Esophagus muscularis mucosa (tissue), 4 donors: Measurements from ENCODE around the gene DIAPH1. TPM values are rescaled to one million over a fixed set of nuclear protein-coding genes. Genes with fewer than 3 reads are reported as not detected.
"Not testable (repeated sequence)": the region's sequence is repeated elsewhere in the genome, so short reads cannot be mapped to it uniquely, and the experiment has no call there.

Experiments used
- DNase-seq: peaks from one replicate; pipeline ENCODE4 v3.0.0-alpha.2; 2017; ENCODE audit errors: extremely low spot score
- H3K27ac ChIP-seq, 4 donors: fragments of 200-600 bp; sonication (generic); replicated peaks in 1 of 4; 1 replicate in 3 of 4; 2 replicates in 1 of 4; pipeline ENCODE4 v1.5.1; 2016 to 2019; ENCODE audit warnings: mild to moderate bottlenecking in 1 of 4
- H3K27me3 ChIP-seq, 4 donors: fragments of 200-600 bp; sonication (generic); one replicate each; pipeline versions ENCODE4 v1.5.1 to v1.6.0; 2016 to 2019
- H3K36me3 ChIP-seq, 4 donors: fragments of 200-600 bp; sonication (generic); one replicate each; pipeline ENCODE4 v1.5.1; 2016 to 2019
- H3K4me1 ChIP-seq, 4 donors: fragments of 200-600 bp; sonication (generic); one replicate each; pipeline ENCODE4 v1.5.1; 2016 to 2019
- H3K4me3 ChIP-seq, 4 donors: fragments of 200-600 bp; sonication (generic); 1 replicate in 2 of 4; 2 replicates in 2 of 4; pipeline ENCODE4 v1.5.1; 2016 to 2019; ENCODE audit warnings: mild to moderate bottlenecking in 4 of 4, moderate library complexity in 1 of 4
- H3K9me3 ChIP-seq, 4 donors: fragments of 200-600 bp; sonication (generic); 1 replicate in 3 of 4; 2 replicates in 1 of 4; pipeline ENCODE4 v1.5.1; 2016 to 2019
- EP300 ChIP-seq: sonication (generic); formaldehyde crosslinking; IDR thresholded peaks from one replicate; pipeline ENCODE4 v1.6.1; 2017; ENCODE audit warnings: antibody characterized with exemption
- POLR2A ChIP-seq: fragments of 450-650 bp; IDR thresholded peaks from one replicate; pipeline ENCODE4 v1.6.1; 2017; ENCODE audit warnings: antibody characterized with exemption, moderate library complexity, mild to moderate bottlenecking, low read depth
- POLR2AphosphoS5 ChIP-seq, 2 donors: sonication (generic); formaldehyde crosslinking; IDR thresholded peaks; one replicate each; pipeline ENCODE4 v1.6.1; 2017; ENCODE audit warnings: antibody characterized with exemption in 2 of 2
- WGBS: methylation state at CpG from one replicate; pipeline ENCODE4 v1.1.5; 2018; 5-methylcytosine and 5-hydroxymethylcytosine counted together
- intact Hi-C: fragments of 100-400 bp; cut with DNase I; formaldehyde crosslinking; loops from one replicate; pipeline ENCODE4 v1.15.1; 2023
- total RNA-seq, 4 donors: library from RNA; depleted of rRNA; stranded (reverse); fragments of >200 nt; gene quantifications; one replicate each; pipeline versions ENCODE4 v1.1.0 to v1.2.1, GENCODE V29; 2016
- TF ChIP-seq, protein P1 (sequence below), 3 experiments: fragments of 200-600 bp in 2 of 3; fragments of 450-650 bp in 1 of 3; sonication (generic) in 2 of 3; IDR thresholded peaks; one replicate each; pipeline ENCODE4 v1.5.1; 2017 to 2019; ENCODE audit warnings: antibody characterized with exemption in 3 of 3, mild to moderate bottlenecking in 2 of 3, moderate library complexity in 1 of 3

The DIAPH1 gene
- total RNA-seq, 4 donors from 2014 or later: 34.1 to 53.0 (median 45.9) TPM

DNA sequence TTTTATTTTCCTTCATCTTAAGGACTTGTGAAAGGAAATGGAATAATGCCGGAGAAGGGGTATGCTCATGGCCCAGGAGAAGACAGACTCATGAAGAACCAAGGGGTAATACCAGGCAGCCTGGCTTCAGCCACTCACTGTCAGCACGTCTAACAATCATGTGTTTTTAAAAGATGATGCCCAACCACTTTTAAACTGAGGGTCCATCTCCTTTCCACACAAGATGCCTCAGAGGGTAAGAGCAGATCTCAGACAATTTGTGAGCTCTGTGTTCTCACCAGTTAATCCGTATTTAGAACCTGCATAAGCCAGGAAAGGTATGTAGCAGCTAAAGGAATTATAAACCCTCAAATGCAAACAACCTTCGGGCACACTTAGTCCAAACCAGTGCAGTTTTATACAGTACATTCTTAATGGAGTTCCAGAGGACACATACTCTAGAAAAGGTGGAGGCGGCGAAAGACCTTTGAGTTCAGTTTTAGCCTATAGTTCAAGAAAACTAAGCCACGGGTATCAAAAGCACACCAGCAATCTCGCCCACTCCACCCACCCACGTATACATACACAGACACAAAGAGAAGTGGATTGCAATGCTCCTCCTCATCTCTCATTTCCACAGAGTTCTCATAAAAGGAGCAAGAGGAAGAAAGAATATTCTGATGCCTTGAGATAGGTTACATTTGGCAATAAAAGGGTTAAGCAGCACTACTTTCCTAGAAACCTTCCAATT lies 2.6 kb downstream of the DIAPH1 start:
- Histone ChIP-seq H3K4me1 (peaks cover 27 to 36% (median 31%) of the 10 kb centered on the region in 4 donors), H3K9me3 (no peaks in the 10 kb centered on the region), H3K27ac (no peak overlapping the region), H3K27me3 (no peaks in the 10 kb centered on the region), H3K36me3 (peaks cover 5 to 11% (median 7%) of the 10 kb centered on the region in 4 donors), H3K4me3 (no peak overlapping the region)
- no peak for TF ChIP-seq POLR2AphosphoS5 (IDR thresholded peaks at IDR 0.05)
- no peak for DNase-seq
- intact Hi-C loops: no loop called here
- WGBS: 64% methylated on average over 9 of the region's 9 CpGs

DNA sequence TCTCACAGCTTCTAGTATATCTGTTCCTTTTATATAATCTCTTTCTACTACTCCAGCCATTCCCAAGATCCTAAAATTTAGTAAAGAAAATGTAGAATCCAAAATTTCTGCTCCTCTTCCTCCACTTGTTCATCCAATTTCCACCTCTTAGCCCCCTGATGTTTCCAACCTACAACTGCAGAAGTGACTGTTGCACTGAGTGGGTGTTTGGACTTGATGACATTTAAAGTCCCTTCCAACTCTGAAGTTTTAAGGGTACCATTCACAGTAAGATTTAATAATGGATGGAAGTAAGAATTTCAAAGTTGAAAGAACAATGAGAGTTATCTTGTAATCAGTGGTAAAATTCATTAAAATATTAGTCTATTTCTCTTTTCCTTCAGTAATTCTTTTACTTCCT lies 5.5 kb downstream of the DIAPH1 start:
- Histone ChIP-seq H3K27me3 (no peaks in the 10 kb centered on the region), H3K9me3 (no peaks in the 10 kb centered on the region), H3K36me3 (no peaks in the 10 kb centered on the region), H3K4me1 (peaks cover 24 to 27% (median 26%) of the 10 kb centered on the region in 4 donors), H3K27ac (no peak overlapping the region), H3K4me3 (no peak overlapping the region)
- DNase-seq: no peak
- no peak for TF ChIP-seq EP300
- TF ChIP-seq, protein P1, sequence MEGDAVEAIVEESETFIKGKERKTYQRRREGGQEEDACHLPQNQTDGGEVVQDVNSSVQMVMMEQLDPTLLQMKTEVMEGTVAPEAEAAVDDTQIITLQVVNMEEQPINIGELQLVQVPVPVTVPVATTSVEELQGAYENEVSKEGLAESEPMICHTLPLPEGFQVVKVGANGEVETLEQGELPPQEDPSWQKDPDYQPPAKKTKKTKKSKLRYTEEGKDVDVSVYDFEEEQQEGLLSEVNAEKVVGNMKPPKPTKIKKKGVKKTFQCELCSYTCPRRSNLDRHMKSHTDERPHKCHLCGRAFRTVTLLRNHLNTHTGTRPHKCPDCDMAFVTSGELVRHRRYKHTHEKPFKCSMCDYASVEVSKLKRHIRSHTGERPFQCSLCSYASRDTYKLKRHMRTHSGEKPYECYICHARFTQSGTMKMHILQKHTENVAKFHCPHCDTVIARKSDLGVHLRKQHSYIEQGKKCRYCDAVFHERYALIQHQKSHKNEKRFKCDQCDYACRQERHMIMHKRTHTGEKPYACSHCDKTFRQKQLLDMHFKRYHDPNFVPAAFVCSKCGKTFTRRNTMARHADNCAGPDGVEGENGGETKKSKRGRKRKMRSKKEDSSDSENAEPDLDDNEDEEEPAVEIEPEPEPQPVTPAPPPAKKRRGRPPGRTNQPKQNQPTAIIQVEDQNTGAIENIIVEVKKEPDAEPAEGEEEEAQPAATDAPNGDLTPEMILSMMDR (IDR thresholded peaks at IDR 0.05): no peak
- no peak for TF ChIP-seq POLR2AphosphoS5 (IDR thresholded peaks at IDR 0.05)
- TF ChIP-seq POLR2A: no peak
- intact Hi-C loops: no loop called here

DNA sequence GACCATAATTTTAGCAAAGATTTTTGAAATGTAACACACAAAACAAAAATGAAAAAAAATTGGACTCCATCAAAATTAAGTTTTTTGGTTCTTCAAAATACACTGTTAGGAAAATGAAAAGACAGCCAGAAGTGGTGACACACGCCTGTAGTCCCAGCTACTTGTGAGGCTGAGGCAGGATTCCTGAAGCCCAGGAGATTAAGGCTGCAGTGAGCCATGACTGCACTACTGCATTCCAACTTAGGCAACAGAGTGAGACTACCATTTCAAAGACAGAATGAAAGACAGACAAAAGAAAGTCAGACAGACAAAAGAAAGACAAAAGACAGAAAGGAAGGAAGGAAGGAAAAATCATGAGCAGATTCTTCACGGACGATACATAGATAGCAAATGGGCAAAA lies 7.5 kb downstream of the DIAPH1 start:
- intact Hi-C loops: no loop called here

DNA sequence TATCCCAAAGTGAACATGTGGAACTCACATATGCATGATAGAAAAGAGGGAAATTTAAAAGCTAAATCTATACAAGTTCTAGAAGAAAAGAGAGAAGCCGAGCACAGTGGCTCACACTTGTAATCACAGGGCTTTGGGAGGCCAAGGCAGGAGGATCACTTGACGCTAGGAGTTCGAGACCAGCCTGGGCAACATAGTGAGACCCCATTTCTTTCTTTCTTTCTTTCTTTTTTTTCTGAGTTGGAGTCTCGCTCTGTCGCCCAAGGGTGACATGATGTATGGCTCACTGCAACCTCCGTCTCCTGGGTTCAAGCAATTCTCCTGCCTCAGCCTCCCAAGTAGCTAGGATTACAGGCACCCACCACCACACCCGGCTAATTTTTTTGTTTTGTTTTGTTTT lies 8.9 kb downstream of the DIAPH1 start:
- H3K4me3 ChIP-seq, H3K36me3 ChIP-seq, H3K27ac ChIP-seq, DNase-seq, H3K27me3 ChIP-seq, intact Hi-C loops, H3K9me3 ChIP-seq: not testable (repeated sequence)
- peaks cover 0 to 21% (median 13%) of the 10 kb centered on the region in 4 donors for H3K4me1 ChIP-seq
- 97% methylated on average over 7 of the region's 7 CpGs for WGBS

More for the DNA sequence above, 7.5 kb downstream of the DIAPH1 start:
- Histone ChIP-seq H3K9me3 (no peaks in the 10 kb centered on the region), H3K4me3 (no peak overlapping the region), H3K27me3 (no peaks in the 10 kb centered on the region), H3K4me1 (peaks cover 7 to 18% (median 9%) of the 10 kb centered on the region in 4 donors), H3K27ac (no peak overlapping the region), H3K36me3 (no peaks in the 10 kb centered on the region)
- 87% methylated on average over 3 of the region's 3 CpGs for WGBS
- no peak for DNase-seq
- TF ChIP-seq POLR2A (no peak), EP300 (no peak), POLR2AphosphoS5 (IDR thresholded peaks at IDR 0.05) (no peak)
- TF ChIP-seq, protein P1 (IDR thresholded peaks at IDR 0.05): no peak

DNA sequence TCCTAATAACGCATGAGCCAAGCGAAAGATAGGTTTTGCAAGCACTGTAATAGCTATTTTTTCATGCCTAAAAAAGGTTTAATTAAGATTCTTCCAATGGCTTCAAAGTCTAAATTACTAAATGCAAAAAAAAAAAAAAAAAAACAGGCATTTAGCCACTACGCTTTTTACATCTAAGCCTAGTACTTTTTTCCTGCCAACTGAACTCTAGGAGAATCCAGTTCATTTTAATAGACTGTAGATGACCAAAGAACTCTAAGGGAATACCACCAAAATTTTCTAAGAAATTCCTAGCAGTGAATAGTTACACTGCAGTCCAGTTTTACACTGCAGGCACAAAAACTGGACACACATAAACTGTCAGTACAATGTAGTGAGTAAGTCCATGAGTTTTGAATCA lies 9.8 kb downstream of the DIAPH1 start:
- no peak for DNase-seq
- 90% methylated on average over 3 of the region's 3 CpGs for WGBS
- no peaks in the 10 kb centered on the region for H3K36me3 ChIP-seq
- no peaks in the 10 kb centered on the region for H3K27me3 ChIP-seq
- no peak for TF ChIP-seq EP300
- no peak overlapping the region for H3K27ac ChIP-seq
- intact Hi-C loops: no loop called here
- no peak overlapping the region for H3K4me3 ChIP-seq
- H3K4me1 ChIP-seq: peaks cover 8 to 30% (median 21%) of the 10 kb centered on the region in 4 donors
- no peaks in the 10 kb centered on the region for H3K9me3 ChIP-seq

DNA sequence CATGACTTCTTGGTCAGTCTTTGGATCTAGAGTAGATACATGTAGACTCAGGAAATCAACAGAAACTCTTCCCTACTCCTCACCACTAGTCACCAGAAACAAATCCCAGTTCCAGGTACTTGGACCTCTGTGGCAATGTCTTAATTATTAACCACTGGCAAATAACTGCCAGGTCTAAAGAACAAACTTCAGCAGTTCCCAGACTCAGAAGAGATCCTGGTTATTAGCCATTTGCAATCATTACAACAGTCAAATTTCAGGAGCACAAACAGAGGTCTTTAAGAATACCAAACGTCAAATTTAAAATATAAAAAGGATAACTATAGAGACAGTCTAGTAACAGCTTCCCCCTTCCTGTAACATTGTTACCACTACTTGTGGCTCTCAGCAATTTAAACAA lies 10.2 kb downstream of the DIAPH1 start:
- WGBS: 52% methylated on average over 1 of the region's 1 CpG
- intact Hi-C loops: no loop called here
- Histone ChIP-seq H3K4me3 (no peak overlapping the region), H3K4me1 (peaks cover 13 to 35% (median 25%) of the 10 kb centered on the region in 4 donors), H3K27ac (no peak overlapping the region), H3K27me3 (no peaks in the 10 kb centered on the region), H3K9me3 (no peaks in the 10 kb centered on the region), H3K36me3 (no peaks in the 10 kb centered on the region)
- no peak for TF ChIP-seq POLR2AphosphoS5 (IDR thresholded peaks at IDR 0.05)
- no peak for TF ChIP-seq POLR2A
- TF ChIP-seq EP300: no peak
- TF ChIP-seq, protein P1 (IDR thresholded peaks at IDR 0.05): no peak
- no peak for DNase-seq
